MM.1S (cell line): ENCODE data around the gene CRTAC1.
A peak's percentile ranks its signal among the peaks of the same experiment; 100 is the strongest.

Experiments
- DNase-seq: peaks from one replicate; pipeline ENCODE4 v3.0.0-alpha.2; 2015
- H2AFZ ChIP-seq: fragments of 300-600 bp; sonication (generic); 2 replicates; pipeline ENCODE4 v1.6.0; 2016; ENCODE audit warnings: antibody characterized with exemption, low read length
- H3F3A ChIP-seq: fragments of 300-600 bp; sonication (generic); 2 replicates; pipeline ENCODE4 v1.6.1; 2016; ENCODE audit warnings: mild to moderate bottlenecking, antibody characterized with exemption, low read length, moderate library complexity, mixed read lengths; ENCODE audit not compliant: insufficient read depth
- H3K27ac ChIP-seq: fragments of 300-600 bp; sonication (generic); 2 replicates; pipeline ENCODE4 v1.5.1; 2016; ENCODE audit warnings: mild to moderate bottlenecking, low read length
- H3K27me3 ChIP-seq: fragments of 300-600 bp; sonication (generic); replicated peaks from 2 replicates; pipeline ENCODE4 v1.6.0; 2016; ENCODE audit warnings: low read length; ENCODE audit not compliant: insufficient read depth
- H3K36me3 ChIP-seq: fragments of 300-600 bp; sonication (generic); replicated peaks from 2 replicates; pipeline ENCODE4 v1.6.1; 2016; ENCODE audit warnings: mild to moderate bottlenecking, low read length, mixed read lengths; ENCODE audit not compliant: insufficient read depth
- H3K4me1 ChIP-seq: fragments of 300-600 bp; sonication (generic); 2 replicates; pipeline ENCODE4 v1.6.1; 2016; ENCODE audit warnings: low read length, mixed read lengths
- H3K4me2 ChIP-seq: fragments of 300-600 bp; sonication (generic); 2 replicates; pipeline ENCODE4 v1.6.0; 2016; ENCODE audit warnings: low read depth, low read length
- H3K4me3 ChIP-seq: fragments of 300-600 bp; sonication (generic); 2 replicates; pipeline ENCODE4 v1.5.1; 2016; ENCODE audit warnings: low read length, mixed read lengths
- H3K79me2 ChIP-seq: fragments of 300-600 bp; sonication (generic); 2 replicates; pipeline ENCODE4 v1.6.1; 2016; ENCODE audit warnings: mixed run types, low read length, mixed read lengths
- H3K9ac ChIP-seq: fragments of 300-600 bp; sonication (generic); 2 replicates; pipeline ENCODE4 v1.6.1; 2016; ENCODE audit warnings: low read length, mixed read lengths
- H3K9me2 ChIP-seq: fragments of 300-600 bp; sonication (generic); replicated peaks from 2 replicates; pipeline ENCODE4 v1.6.1; 2016; ENCODE audit warnings: mild to moderate bottlenecking, low read length, mixed read lengths; ENCODE audit not compliant: insufficient read depth
- H3K9me3 ChIP-seq: fragments of 300-600 bp; sonication (generic); replicated peaks from 2 replicates; pipeline ENCODE4 v1.6.1; 2016; ENCODE audit warnings: mild to moderate bottlenecking, low read length, mixed read lengths; ENCODE audit not compliant: insufficient read depth
- H4K20me1 ChIP-seq: fragments of 300-600 bp; sonication (generic); 2 replicates; pipeline ENCODE4 v1.6.1; 2016; ENCODE audit warnings: mild to moderate bottlenecking, low read length, moderate library complexity, mixed read lengths; ENCODE audit not compliant: insufficient read depth
- CTCF ChIP-seq: fragments of 300-600 bp; sonication (generic); IDR thresholded peaks from 2 replicates; pipeline ENCODE4 v1.5.1; 2016; ENCODE audit warnings: antibody characterized with exemption, low read length, mixed read lengths
- EZH2 ChIP-seq: fragments of 300-600 bp; sonication (generic); optimal IDR thresholded peaks from 2 replicates; pipeline ENCODE3; 2017; ENCODE audit warnings: low read depth, mild to moderate bottlenecking, antibody characterized with exemption, low read length, mixed read lengths
- EZH2phosphoT487 ChIP-seq: fragments of 300-600 bp; sonication (generic); IDR thresholded peaks from 2 replicates; pipeline ENCODE4 v1.6.1; 2018; ENCODE audit warnings: antibody characterized with exemption, low read length

The CRTAC1 gene

GRCh38 chr10:97903128-97904017 is 127.0 kb downstream of the CRTAC1 start:
- Histone ChIP-seq H3K4me3 (no peak overlapping the region), H3K9ac (no peak overlapping the region), H3K9me3 (no peaks in the 10 kb centered on the region), H3K79me2 (no peaks in the 10 kb centered on the region), H2AFZ (no peak overlapping the region), H3K27me3 (peaks cover 82% of the 10 kb centered on the region), H3K27ac (no peak overlapping the region), H3K4me2 (no peak overlapping the region), H3K4me1 (no peaks in the 10 kb centered on the region), H3F3A (no peaks in the 10 kb centered on the region), H3K36me3 (no peaks in the 10 kb centered on the region), H3K9me2 (no peaks in the 10 kb centered on the region), H4K20me1 (no peaks in the 10 kb centered on the region)
- no peak for DNase-seq
- TF ChIP-seq EZH2phosphoT487 (no peak), EZH2 (no peak), CTCF (no peak)

- Histone ChIP-seq H3K27ac (no peak overlapping the region), H3K4me2 (no peak overlapping the region), H3K9me2 (no peaks in the 10 kb centered on the region), H3K4me1 (no peaks in the 10 kb centered on the region), H3F3A (no peaks in the 10 kb centered on the region), H3K79me2 (no peaks in the 10 kb centered on the region), H3K36me3 (no peaks in the 10 kb centered on the region), H3K9ac (no peak overlapping the region), H3K9me3 (no peaks in the 10 kb centered on the region), H4K20me1 (no peaks in the 10 kb centered on the region), H2AFZ (no peak overlapping the region), H3K27me3 (peaks cover 68% of the 10 kb centered on the region), H3K4me3 (no peak overlapping the region)
- DNase-seq = no peak
- TF ChIP-seq EZH2phosphoT487 (no peak), CTCF (no peak), EZH2 (peak; percentile 48)
Measured at GRCh38 chr10:97901381-97901780, 129.0 kb downstream of the CRTAC1 start.

GRCh38 chr10:97898429-97898828 is 132.0 kb downstream of the CRTAC1 start:
- H3K36me3 ChIP-seq = no peaks in the 10 kb centered on the region
- H3K9me2 ChIP-seq = no peaks in the 10 kb centered on the region
- no peak for DNase-seq
- no peak overlapping the region for H3K4me2 ChIP-seq
- H3K4me3 ChIP-seq = no peak overlapping the region
- H2AFZ ChIP-seq = no peak overlapping the region
- no peaks in the 10 kb centered on the region for H3K9me3 ChIP-seq
- H3K79me2 ChIP-seq = no peaks in the 10 kb centered on the region
- no peak for TF ChIP-seq CTCF
- no peak for TF ChIP-seq EZH2phosphoT487
- TF ChIP-seq EZH2 = no peak
- H3K27me3 ChIP-seq = peaks cover 65% of the 10 kb centered on the region
- H3K27ac ChIP-seq = no peak overlapping the region
- H3F3A ChIP-seq = no peaks in the 10 kb centered on the region
- no peaks in the 10 kb centered on the region for H3K4me1 ChIP-seq
- H3K9ac ChIP-seq = no peak overlapping the region
- no peaks in the 10 kb centered on the region for H4K20me1 ChIP-seq
